PC-3 (cell line): Measurements from ENCODE around the gene HNMT. TPM values are rescaled to one million over a fixed set of nuclear protein-coding genes. Genes with fewer than 3 reads are reported as not detected.
"Not testable (repeated sequence)": the region's sequence is repeated elsewhere in the genome, so short reads cannot be mapped to it uniquely, and the experiment has no call there.

ENCODE experiments used
- ATAC-seq: fragments of 200-7000 bp; cut with Tn5 transposase; 2 replicates; pipeline ENCODE4 v1.9.1; 2020; ENCODE audit warnings: mild to moderate bottlenecking, moderate library complexity
- BruUV-seq: library from RNA; stranded (reverse); fragments of 400-500 nt; replicated peaks from 2 replicates; lab custom pipeline; 2021; lab: Mats Ljungman, UMichigan
- CTCF ChIA-PET: fragments of 300-600 bp; sonication (Branson Sonifier 250); formaldehyde crosslinking; loops from one replicate; lab custom pipeline; 2022; ENCODE audit warnings: antibody characterized with exemption; lab: Charles Lee
- POLR2A ChIA-PET: fragments of 300-600 bp; sonication (Branson Sonifier 250); formaldehyde crosslinking; loops from one replicate; lab custom pipeline; 2022; ENCODE audit warnings: antibody characterized with exemption; ENCODE audit not compliant: unreplicated experiment; lab: Charles Lee
- DNase-seq: peaks from one replicate; pipeline ENCODE4 v3.0.0-alpha.2; 2015
- H2AFZ ChIP-seq: fragments of 300-600 bp; sonication (generic); 2 replicates; pipeline ENCODE4 v1.6.0; 2016; ENCODE audit warnings: antibody characterized with exemption, low read length
- H3F3A ChIP-seq: fragments of 300-600 bp; sonication (generic); one replicate; pipeline ENCODE4 v1.6.0; 2017; ENCODE audit warnings: antibody characterized with exemption, low read length, control low read depth, mild to moderate bottlenecking; ENCODE audit not compliant: unreplicated experiment
- H3K27ac ChIP-seq: fragments of 300-600 bp; sonication (generic); 2 replicates; pipeline ENCODE4 v1.5.1; 2016; ENCODE audit warnings: mild to moderate bottlenecking, low read length
- H3K27me3 ChIP-seq: fragments of 300-600 bp; sonication (generic); 2 replicates; pipeline ENCODE4 v1.6.1; 2016; ENCODE audit warnings: low read length, mixed read lengths
- H3K36me3 ChIP-seq: fragments of 300-600 bp; sonication (generic); 2 replicates; pipeline ENCODE4 v1.6.1; 2016; ENCODE audit warnings: low read depth, mixed run types, low read length, mixed read lengths
- H3K4me1 ChIP-seq: fragments of 300-600 bp; sonication (generic); 2 replicates; pipeline ENCODE4 v1.5.1; 2016; ENCODE audit warnings: low read length; ENCODE audit not compliant: insufficient read depth
- H3K4me2 ChIP-seq: fragments of 300-600 bp; sonication (generic); 2 replicates; pipeline ENCODE4 v1.6.0; 2016; ENCODE audit warnings: low read length
- H3K4me3 ChIP-seq: fragments of 300-600 bp; sonication (generic); 2 replicates; pipeline ENCODE4 v1.5.1; 2016; ENCODE audit warnings: mild to moderate bottlenecking, low read length, mixed read lengths
- H3K79me2 ChIP-seq: fragments of 300-600 bp; sonication (generic); 2 replicates; pipeline ENCODE4 v1.6.1; 2017; ENCODE audit warnings: low read length, mixed read lengths
- H3K9ac ChIP-seq: fragments of 300-600 bp; sonication (generic); 2 replicates; pipeline ENCODE4 v1.6.0; 2016; ENCODE audit warnings: mild to moderate bottlenecking, low read length
- H3K9me2 ChIP-seq: fragments of 300-600 bp; sonication (generic); replicated peaks from 2 replicates; pipeline ENCODE4 v1.6.1; 2016; ENCODE audit warnings: mixed run types, low read length, mixed read lengths
- H3K9me3 ChIP-seq: fragments of 300-600 bp; sonication (generic); 2 replicates; pipeline ENCODE4 v1.6.1; 2016; ENCODE audit warnings: low read length, mixed read lengths
- H4K20me1 ChIP-seq: fragments of 300-600 bp; sonication (generic); 2 replicates; pipeline ENCODE4 v1.6.1; 2016; ENCODE audit warnings: low read length, mixed read lengths
- EZH2 ChIP-seq: fragments of 300-600 bp; sonication (generic); IDR thresholded peaks from one replicate; pipeline ENCODE4 v1.6.1; 2017; ENCODE audit warnings: antibody characterized with exemption, mild to moderate bottlenecking, low read length; ENCODE audit not compliant: unreplicated experiment
- EZH2phosphoT487 ChIP-seq: fragments of 300-600 bp; sonication (generic); IDR thresholded peaks from 2 replicates; pipeline ENCODE4 v1.6.1; 2018; ENCODE audit warnings: mild to moderate bottlenecking, antibody characterized with exemption, low read length, borderline replicate concordance
- intact Hi-C: fragments of 100-400 bp; cut with micrococcal nuclease; formaldehyde crosslinking; loops from 2 replicates; pipeline ENCODE4 v1.9.0; 2023
- total RNA-seq: library from RNA; depleted of rRNA; stranded (reverse); fragments of >200 nt; gene quantifications from 2 replicates; pipeline ENCODE4 v1.2.3, GENCODE V29; 2014
- TF ChIP-seq, protein P1 (sequence below): fragments of 300-600 bp; sonication (generic); conservative IDR thresholded peaks from 2 replicates; pipeline ENCODE4 v1.5.1; 2017; ENCODE audit warnings: antibody characterized with exemption, low read depth, mild to moderate bottlenecking, low read length

HNMT gene
- total RNA-seq, 1 experiment from 2014 or later, result 7.1 TPM

GRCh38 chr2:137987011-137987410 lies 22.7 kb downstream of the HNMT start:
- TF ChIP-seq, protein P1, sequence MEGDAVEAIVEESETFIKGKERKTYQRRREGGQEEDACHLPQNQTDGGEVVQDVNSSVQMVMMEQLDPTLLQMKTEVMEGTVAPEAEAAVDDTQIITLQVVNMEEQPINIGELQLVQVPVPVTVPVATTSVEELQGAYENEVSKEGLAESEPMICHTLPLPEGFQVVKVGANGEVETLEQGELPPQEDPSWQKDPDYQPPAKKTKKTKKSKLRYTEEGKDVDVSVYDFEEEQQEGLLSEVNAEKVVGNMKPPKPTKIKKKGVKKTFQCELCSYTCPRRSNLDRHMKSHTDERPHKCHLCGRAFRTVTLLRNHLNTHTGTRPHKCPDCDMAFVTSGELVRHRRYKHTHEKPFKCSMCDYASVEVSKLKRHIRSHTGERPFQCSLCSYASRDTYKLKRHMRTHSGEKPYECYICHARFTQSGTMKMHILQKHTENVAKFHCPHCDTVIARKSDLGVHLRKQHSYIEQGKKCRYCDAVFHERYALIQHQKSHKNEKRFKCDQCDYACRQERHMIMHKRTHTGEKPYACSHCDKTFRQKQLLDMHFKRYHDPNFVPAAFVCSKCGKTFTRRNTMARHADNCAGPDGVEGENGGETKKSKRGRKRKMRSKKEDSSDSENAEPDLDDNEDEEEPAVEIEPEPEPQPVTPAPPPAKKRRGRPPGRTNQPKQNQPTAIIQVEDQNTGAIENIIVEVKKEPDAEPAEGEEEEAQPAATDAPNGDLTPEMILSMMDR, result no peak
- TF ChIP-seq EZH2 (no peak), EZH2phosphoT487 (no peak)
- no peak overlapping the region for H3K4me3 ChIP-seq
- ChIA-PET POLR2A (no interaction called here), CTCF (no interaction called here)
- H3K79me2 ChIP-seq, result no peaks in the 10 kb centered on the region
- H3F3A ChIP-seq, result no peaks in the 10 kb centered on the region
- ATAC-seq (no peak), DNase-seq (no peak)
- H3K9me2 ChIP-seq, result no peaks in the 10 kb centered on the region
- H2AFZ ChIP-seq, result no peak overlapping the region
- H3K9me3 ChIP-seq, result no peaks in the 10 kb centered on the region
- no TSS peak for BruUV-seq
- H3K4me2 ChIP-seq, result no peak overlapping the region
- no peak overlapping the region for H3K27ac ChIP-seq
- intact Hi-C loops, result no loop called here
- no peaks in the 10 kb centered on the region for H3K27me3 ChIP-seq
- H4K20me1 ChIP-seq, result no peaks in the 10 kb centered on the region
- H3K36me3 ChIP-seq, result no peaks in the 10 kb centered on the region
- no peaks in the 10 kb centered on the region for H3K4me1 ChIP-seq
- H3K9ac ChIP-seq, result no peak overlapping the region

DNA sequence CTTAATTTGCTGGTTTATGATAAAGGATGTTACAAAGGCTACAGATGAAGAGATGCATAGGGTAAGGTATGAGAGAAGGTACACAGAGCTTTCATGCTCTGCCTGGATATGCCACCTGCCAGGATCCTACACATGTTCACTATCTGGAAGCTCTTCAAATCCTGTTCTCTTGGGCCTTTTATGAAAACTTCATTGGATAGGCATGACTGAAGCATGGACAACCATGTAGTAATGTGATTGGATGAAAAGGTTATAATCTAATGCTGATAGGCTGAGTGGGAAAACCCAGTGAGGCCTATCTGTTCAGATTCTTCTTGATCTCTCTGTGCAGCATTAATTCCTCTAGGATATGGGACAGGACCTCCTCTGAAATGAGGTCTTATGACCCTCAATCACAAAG lies 26.8 kb downstream of the HNMT start:
- CTCF ChIA-PET, result no interaction called here
- Histone ChIP-seq H2AFZ (no peak overlapping the region), H4K20me1 (no peaks in the 10 kb centered on the region), H3K27ac (no peak overlapping the region), H3K79me2 (no peaks in the 10 kb centered on the region), H3K9ac (no peak overlapping the region), H3K9me2 (no peaks in the 10 kb centered on the region), H3K4me2 (no peak overlapping the region), H3K36me3 (no peaks in the 10 kb centered on the region), H3K4me3 (no peak overlapping the region), H3K27me3 (no peaks in the 10 kb centered on the region), H3K9me3 (no peaks in the 10 kb centered on the region), H3F3A (no peaks in the 10 kb centered on the region), H3K4me1 (no peaks in the 10 kb centered on the region)
- DNase-seq, result no peak
- intact Hi-C loops, result no loop called here
- no TSS peak for BruUV-seq
- no peak for ATAC-seq
- POLR2A ChIA-PET, result no interaction called here
- TF ChIP-seq EZH2phosphoT487, result no peak
- TF ChIP-seq, protein P1, result no peak
- no peak for TF ChIP-seq EZH2

DNA sequence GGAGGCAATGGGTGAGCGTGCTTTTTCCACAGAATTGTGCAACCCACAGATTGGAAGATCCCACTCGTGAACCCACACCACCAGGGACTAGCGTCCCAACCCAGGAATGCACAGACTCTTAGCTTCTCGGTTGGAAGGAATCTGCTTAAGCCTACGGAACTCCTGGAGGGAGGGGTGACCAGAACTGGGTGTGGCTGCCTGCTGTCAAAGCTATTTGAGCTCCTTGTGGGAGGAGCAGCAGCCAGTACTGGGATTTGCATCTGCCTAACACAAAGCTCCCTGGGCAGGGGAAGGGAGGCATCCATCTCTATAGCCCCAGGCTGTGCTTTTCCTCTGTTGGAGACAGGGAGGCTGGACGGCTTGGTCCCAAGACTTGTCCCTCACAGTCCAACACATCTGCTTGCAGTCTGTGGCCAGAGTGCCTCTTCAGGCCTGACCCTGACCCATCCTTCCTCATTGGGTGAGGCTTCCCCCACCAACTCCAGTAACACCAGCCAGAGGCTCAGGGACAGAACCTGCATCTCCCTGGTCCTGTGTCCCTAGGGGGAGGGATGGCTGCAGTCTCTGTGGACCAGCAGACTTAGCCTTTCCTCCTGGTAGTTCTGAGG lies 27.9 kb downstream of the HNMT start:
- no TSS peak for BruUV-seq
- DNase-seq, result no peak
- POLR2A ChIA-PET, result no interaction called here
- no peaks in the 10 kb centered on the region for H3K9me3 ChIP-seq
- no peak overlapping the region for H3K4me3 ChIP-seq
- no peaks in the 10 kb centered on the region for H3K79me2 ChIP-seq
- no peaks in the 10 kb centered on the region for H3K4me1 ChIP-seq
- no peaks in the 10 kb centered on the region for H3F3A ChIP-seq
- no peak overlapping the region for H2AFZ ChIP-seq
- no peak overlapping the region for H3K9ac ChIP-seq
- ATAC-seq, result no peak
- H3K9me2 ChIP-seq, result no peaks in the 10 kb centered on the region
- CTCF ChIA-PET, result no interaction called here
- no peaks in the 10 kb centered on the region for H3K27me3 ChIP-seq
- no peaks in the 10 kb centered on the region for H3K36me3 ChIP-seq
- no peaks in the 10 kb centered on the region for H4K20me1 ChIP-seq
- TF ChIP-seq, protein P1, result no peak
- TF ChIP-seq EZH2 (no peak), EZH2phosphoT487 (no peak)
- intact Hi-C loops, result no loop called here
- no peak overlapping the region for H3K27ac ChIP-seq
- no peak overlapping the region for H3K4me2 ChIP-seq

- H3K4me3 ChIP-seq, H2AFZ ChIP-seq, H3K9me3 ChIP-seq, H3K27ac ChIP-seq, H3K9me2 ChIP-seq, H3K4me1 ChIP-seq, H3K9ac ChIP-seq, H4K20me1 ChIP-seq, H3K4me2 ChIP-seq, intact Hi-C loops, H3K36me3 ChIP-seq, H3K79me2 ChIP-seq, POLR2A ChIA-PET, H3F3A ChIP-seq, CTCF ChIA-PET, BruUV-seq, ATAC-seq, H3K27me3 ChIP-seq, DNase-seq: not testable (repeated sequence)
Observed at GRCh38 chr2:137993715-137994476, 29.6 kb downstream of the HNMT start.
